Uterus (tissue), 4 donors: Measurements from ENCODE around the gene ZNF524. TPM values are rescaled to one million over a fixed set of nuclear protein-coding genes. Genes with fewer than 3 reads are reported as not detected.

Experiments used
- DNase-seq, 2 donors: peaks; one replicate each; pipeline ENCODE4 v3.0.0-alpha.2; 2019 to 2020
- H3K27ac ChIP-seq, 2 donors: fragments of 200-600 bp; sonication (generic); 1 replicate in 1 of 2; 2 replicates in 1 of 2; pipeline ENCODE4 v1.5.1; 2016 to 2018
- H3K27me3 ChIP-seq, 2 donors: fragments of 200-600 bp; sonication (generic); one replicate each; pipeline ENCODE4 v1.5.1; 2018 to 2019; ENCODE audit warnings: control low read depth in 1 of 2
- H3K36me3 ChIP-seq, 2 donors: fragments of 200-600 bp; sonication (generic); one replicate each; pipeline ENCODE4 v1.5.1; 2019; ENCODE audit warnings: control low read depth in 1 of 2
- H3K4me1 ChIP-seq, 2 donors: fragments of 200-600 bp; sonication (generic); one replicate each; pipeline ENCODE4 v1.5.1; 2018 to 2019; ENCODE audit warnings: control low read depth in 1 of 2
- H3K4me3 ChIP-seq, 2 donors: fragments of 200-600 bp; sonication (generic); 1 replicate in 1 of 2; 2 replicates in 1 of 2; pipeline ENCODE4 v1.5.1; 2018 to 2019; ENCODE audit warnings: mild to moderate bottlenecking in 1 of 2
- H3K9me3 ChIP-seq, 2 donors: fragments of 200-600 bp; sonication (generic); one replicate each; pipeline ENCODE4 v1.5.1; 2019; ENCODE audit warnings: control low read depth in 1 of 2
- CTCF ChIP-seq, 4 experiments: fragments of 200-600 bp in 2 of 4; fragments of 450-650 bp in 2 of 4; sonication (generic) in 2 of 4; IDR thresholded peaks; one replicate each; pipeline ENCODE4 v1.5.1; 2016 to 2019; ENCODE audit warnings: antibody characterized with exemption in 4 of 4, mild to moderate bottlenecking in 2 of 4, moderate library complexity in 1 of 4
- POLR2A ChIP-seq, 2 donors: fragments of 450-650 bp; IDR thresholded peaks; one replicate each; pipeline ENCODE4 v1.6.1; 2016; ENCODE audit warnings: antibody characterized with exemption in 2 of 2, mild to moderate bottlenecking in 1 of 2, moderate library complexity in 1 of 2
- intact Hi-C: fragments of 100-400 bp; cut with DNase I; formaldehyde crosslinking; loops from one replicate; pipeline ENCODE4 v1.15.1; 2023; ENCODE audit warnings: low total_unique reads
- total RNA-seq, 4 donors: library from RNA; depleted of rRNA in 3 of 4; stranded (reverse); fragments of >200 nt in 3 of 4; gene quantifications; one replicate each; pipeline versions ENCODE4 v1.1.0 to v1.2.4, GENCODE V29; 2014 to 2023
- donor health status: DM: yes; HTN: yes; CAD: no.

Gene ZNF524
- total RNA-seq, 4 donors from 2014 or later = 5.4 to 20.4 (median 14.6) TPM

GRCh38 chr19:55644191-55644833 is 44.2 kb downstream of the ZNF524 start:
- H3K4me3 ChIP-seq = peak overlapping the region; percentile 72 to 94
- no peaks in the 10 kb centered on the region for H3K27me3 ChIP-seq
- no peaks in the 10 kb centered on the region for H3K9me3 ChIP-seq
- H3K27ac ChIP-seq = peak overlapping the region in 1 of 2 donors; percentile 88
- no peaks in the 10 kb centered on the region for H3K36me3 ChIP-seq
- TF ChIP-seq CTCF (IDR thresholded peaks at IDR 0.05) = no peak
- TF ChIP-seq POLR2A (IDR thresholded peaks at IDR 0.05) = no peak
- no peak for DNase-seq
- intact Hi-C loops = loop anchor here (10.0 kb wide), 1 partner anchor 530 kb away; the partner anchor contains the start of gene PPP1R12C
- peaks cover 0 to 22% of the 10 kb centered on the region in 2 donors for H3K4me1 ChIP-seq

- peaks cover 0 to 23% of the 10 kb centered on the region in 2 donors for H3K4me1 ChIP-seq
- DNase-seq = no peak
- TF ChIP-seq POLR2A (IDR thresholded peaks at IDR 0.05) (no peak), CTCF (IDR thresholded peaks at IDR 0.05) (no peak)
Observed at GRCh38 chr19:55644842-55645511, 44.9 kb downstream of the ZNF524 start.

GRCh38 chr19:55645512-55645881 is 45.4 kb downstream of the ZNF524 start:
- no peak for TF ChIP-seq POLR2A (IDR thresholded peaks at IDR 0.05)
- no peak for TF ChIP-seq CTCF (IDR thresholded peaks at IDR 0.05)
- Histone ChIP-seq H3K27ac (no peak overlapping the region), H3K36me3 (no peaks in the 10 kb centered on the region), H3K4me3 (no peak overlapping the region), H3K4me1 (peaks cover 0 to 18% of the 10 kb centered on the region in 2 donors), H3K9me3 (no peaks in the 10 kb centered on the region), H3K27me3 (no peaks in the 10 kb centered on the region)
- intact Hi-C loops = loop anchor here (10.0 kb wide), 1 partner anchor 531 kb away; the partner anchor contains the start of gene PPP1R12C
- no peak for DNase-seq

More at GRCh38 chr19:55644842-55645511, 44.9 kb downstream of the ZNF524 start:
- Histone ChIP-seq H3K4me3 (no peak overlapping the region), H3K27me3 (no peaks in the 10 kb centered on the region), H3K27ac (no peak overlapping the region), H3K36me3 (no peaks in the 10 kb centered on the region), H3K9me3 (no peaks in the 10 kb centered on the region)
- intact Hi-C loops = loop anchor here (10.0 kb wide), 1 partner anchor 530 kb away; the partner anchor contains the start of gene PPP1R12C

GRCh38 chr19:55646889-55647731 is 47.0 kb downstream of the ZNF524 start:
- intact Hi-C loops = loop anchor here (10.0 kb wide), 1 partner anchor 532 kb away; the partner anchor contains the start of gene PPP1R12C
- no peak for DNase-seq

More at GRCh38 chr19:55646889-55647731, 47.0 kb downstream of the ZNF524 start:
- no peak for TF ChIP-seq CTCF (IDR thresholded peaks at IDR 0.05)
- no peak for TF ChIP-seq POLR2A (IDR thresholded peaks at IDR 0.05)
- Histone ChIP-seq H3K4me1 (peaks cover 0 to 16% of the 10 kb centered on the region in 2 donors), H3K27me3 (no peaks in the 10 kb centered on the region), H3K4me3 (peak overlapping the region; percentile 54 to 70), H3K27ac (peak overlapping the region; percentile 86), H3K36me3 (no peaks in the 10 kb centered on the region), H3K9me3 (no peaks in the 10 kb centered on the region)
